Measurements from ENCODE around the gene MECP2.

DNA sequence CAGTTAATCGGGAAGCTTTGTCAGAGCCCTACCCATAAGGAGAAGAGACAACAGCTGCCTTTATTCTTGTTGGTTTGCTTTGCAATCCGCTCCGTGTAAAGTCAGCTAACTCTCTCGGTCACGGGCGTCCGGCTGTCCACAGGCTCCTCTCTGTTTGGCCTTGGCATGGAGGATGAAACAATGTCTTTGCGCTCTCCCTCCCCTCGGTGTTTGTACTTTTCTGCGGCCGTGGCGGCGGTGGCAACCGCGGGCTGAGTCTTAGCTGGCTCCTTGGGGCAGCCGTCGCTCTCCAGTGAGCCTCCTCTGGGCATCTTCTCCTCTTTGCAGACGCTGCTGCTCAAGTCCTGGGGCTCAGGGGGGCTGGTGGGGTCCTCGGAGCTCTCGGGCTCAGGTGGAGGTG, 67.3 kb downstream of the MECP2 start:
- TF ChIP-seq, protein P1, sequence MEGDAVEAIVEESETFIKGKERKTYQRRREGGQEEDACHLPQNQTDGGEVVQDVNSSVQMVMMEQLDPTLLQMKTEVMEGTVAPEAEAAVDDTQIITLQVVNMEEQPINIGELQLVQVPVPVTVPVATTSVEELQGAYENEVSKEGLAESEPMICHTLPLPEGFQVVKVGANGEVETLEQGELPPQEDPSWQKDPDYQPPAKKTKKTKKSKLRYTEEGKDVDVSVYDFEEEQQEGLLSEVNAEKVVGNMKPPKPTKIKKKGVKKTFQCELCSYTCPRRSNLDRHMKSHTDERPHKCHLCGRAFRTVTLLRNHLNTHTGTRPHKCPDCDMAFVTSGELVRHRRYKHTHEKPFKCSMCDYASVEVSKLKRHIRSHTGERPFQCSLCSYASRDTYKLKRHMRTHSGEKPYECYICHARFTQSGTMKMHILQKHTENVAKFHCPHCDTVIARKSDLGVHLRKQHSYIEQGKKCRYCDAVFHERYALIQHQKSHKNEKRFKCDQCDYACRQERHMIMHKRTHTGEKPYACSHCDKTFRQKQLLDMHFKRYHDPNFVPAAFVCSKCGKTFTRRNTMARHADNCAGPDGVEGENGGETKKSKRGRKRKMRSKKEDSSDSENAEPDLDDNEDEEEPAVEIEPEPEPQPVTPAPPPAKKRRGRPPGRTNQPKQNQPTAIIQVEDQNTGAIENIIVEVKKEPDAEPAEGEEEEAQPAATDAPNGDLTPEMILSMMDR (IDR thresholded peaks at IDR 0.05) = no peak
- no peak for TF ChIP-seq EZH2 (IDR thresholded peaks at IDR 0.05; ENCODE audit: borderline replicate concordance, insufficient read depth, low read depth, low read length, poor library complexity, severe bottlenecking)

Measured in B cell (primary cell).